GM21723 (cell line): ENCODE measurements around the gene LYSET.
"Not testable (repeated sequence)": the region's sequence is repeated elsewhere in the genome, so short reads cannot be mapped to it uniquely, and the experiment has no call there.

Source experiments
- ATAC-seq: cut with Tn5 transposase; IDR thresholded peaks from one replicate; pipeline ENCODE4 v1.9.1; 2021; ENCODE audit warnings: mild to moderate bottlenecking, moderate library complexity; ENCODE audit not compliant: unreplicated experiment

LYSET gene, protein sequence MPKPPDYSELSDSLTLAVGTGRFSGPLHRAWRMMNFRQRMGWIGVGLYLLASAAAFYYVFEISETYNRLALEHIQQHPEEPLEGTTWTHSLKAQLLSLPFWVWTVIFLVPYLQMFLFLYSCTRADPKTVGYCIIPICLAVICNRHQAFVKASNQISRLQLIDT

DNA sequence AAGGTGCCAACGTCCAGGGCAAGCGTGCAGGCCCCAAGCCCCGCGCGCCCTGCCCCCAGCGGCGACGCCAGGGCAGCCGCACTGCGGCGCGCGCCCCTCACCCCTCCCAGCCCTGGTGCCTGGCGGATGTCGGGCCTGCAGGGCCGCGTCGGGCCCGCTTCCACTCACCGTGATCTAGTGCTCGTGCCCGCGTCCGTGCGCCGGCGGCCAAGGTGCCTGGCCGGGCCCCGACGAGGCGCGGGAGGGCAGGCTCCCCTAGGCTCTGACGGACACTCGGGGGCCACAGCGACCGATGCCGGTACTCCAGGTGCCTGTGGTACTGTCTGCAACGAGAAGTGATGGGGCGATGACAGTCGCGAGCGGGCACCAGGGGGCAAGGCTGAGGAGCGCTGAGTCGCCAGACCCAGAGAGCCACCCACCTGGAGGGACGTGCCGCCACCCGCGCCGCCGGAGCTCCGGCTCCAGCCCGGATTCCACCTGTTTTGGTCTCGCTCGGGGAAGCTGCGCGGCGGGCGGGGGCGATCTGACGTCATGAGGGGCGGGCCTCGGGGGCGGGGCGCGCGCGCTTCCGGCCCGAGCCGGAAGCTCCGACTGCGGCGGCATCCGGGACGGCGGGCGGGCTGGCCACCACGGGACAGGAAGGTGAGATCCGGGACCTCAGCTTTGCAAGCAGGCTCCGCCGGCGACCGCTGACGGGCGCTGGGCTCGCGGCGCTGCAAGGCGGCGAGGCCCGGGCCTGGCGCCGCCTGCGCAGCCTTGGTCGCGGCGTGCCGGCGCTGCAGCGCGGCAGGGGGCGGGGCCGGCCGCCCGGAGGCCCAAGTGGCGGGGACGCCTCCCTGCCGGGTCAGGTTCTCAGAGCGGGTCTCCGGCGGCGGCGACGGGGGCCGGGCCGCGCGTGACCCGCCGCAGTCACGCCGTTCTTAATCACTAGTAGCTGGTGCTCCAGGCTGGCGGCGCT is at the start of gene LYSET, which contains the start of gene MOAP1:
LYSET (plus strand) TSS at position 927 of the 958 bp plus-strand sequence. CDS start 89 bp downstream, outside the sequence.
MOAP1 (minus strand) TSS at position 507 of the 958 bp plus-strand sequence. CDS start 655 bp downstream, outside the sequence.
- peak; percentile 88 for ATAC-seq

DNA sequence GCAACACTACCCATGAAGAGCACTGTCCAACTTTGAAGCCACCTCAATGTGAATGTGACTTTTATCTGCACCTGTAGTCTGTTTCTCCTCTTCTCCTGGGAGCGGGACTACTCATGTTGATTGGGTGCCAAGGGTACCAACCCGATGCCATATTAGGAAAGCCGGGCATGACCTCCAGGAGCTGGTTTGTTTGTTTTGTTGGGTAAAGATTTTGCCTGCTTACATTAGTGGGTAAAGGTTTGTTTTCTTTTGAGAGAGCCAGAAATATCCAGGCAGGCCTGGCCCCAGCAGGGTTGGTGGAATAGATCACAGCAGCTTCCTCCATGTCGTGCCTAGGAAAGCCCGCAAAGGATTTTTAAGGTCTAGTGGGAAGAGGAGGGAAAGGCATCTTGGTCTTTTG is 49.7 kb upstream of the LYSET start:
- ATAC-seq: no peak

DNA sequence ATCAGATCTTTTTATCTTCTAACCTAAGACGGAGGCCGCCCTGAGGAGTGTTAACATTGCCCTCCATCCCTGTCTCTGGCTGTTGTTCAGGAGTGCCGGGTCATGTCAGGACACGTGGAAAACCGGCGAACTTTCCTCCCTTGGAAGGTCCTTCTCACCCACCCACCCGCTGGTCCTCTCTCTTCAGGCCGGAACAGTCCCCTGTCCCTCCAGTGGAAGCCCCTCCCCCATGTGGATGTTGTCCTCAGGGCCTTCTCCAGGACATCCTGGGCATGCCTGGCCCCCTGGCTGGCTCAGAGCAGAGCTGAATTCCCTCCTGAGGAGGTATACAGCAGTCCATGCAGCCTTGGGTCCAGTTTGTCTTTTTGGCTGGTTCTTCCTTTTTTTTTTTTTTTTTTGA is 49.1 kb upstream of the LYSET start:
- no peak for ATAC-seq

DNA sequence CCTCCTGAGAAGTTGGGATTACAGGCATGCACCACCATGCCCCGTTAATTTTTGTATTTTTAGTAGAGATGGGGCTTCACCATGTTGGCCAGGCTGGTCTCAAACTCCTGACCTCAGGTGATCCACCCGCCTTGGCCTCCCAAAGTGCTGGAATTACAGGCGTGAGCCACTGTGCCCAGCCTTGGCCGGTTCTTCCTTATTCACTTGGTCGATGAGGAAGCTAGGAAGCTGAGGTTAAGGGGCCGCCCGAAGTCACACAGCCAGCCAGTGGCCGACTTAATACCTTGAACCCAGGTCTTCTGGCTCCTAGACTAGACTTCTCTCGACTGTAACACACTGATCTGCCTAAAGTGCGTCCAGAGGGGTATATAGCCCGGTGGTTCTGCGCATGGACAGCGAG is 48.6 kb upstream of the LYSET start:
- not testable (repeated sequence) for ATAC-seq

DNA sequence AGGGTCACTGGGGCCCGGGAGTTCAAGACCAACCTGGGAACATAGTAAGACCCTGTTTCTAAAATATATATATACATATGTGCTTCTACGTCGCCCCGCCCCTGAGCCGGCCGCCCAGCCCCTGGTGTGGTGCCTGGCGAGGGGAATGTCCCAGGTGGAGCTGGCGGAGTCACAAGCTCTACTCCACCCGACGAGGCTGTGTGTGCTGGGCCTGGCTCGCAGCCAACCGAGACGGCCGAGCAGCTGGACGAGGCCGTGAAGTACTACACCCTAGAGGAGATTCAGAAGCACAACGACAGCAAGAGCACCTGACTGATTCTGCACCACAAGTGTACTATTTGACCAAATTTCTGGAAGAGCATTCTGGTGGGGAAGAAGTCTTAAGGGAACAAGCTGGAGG is 47.3 kb upstream of the LYSET start:
- ATAC-seq: no peak

DNA sequence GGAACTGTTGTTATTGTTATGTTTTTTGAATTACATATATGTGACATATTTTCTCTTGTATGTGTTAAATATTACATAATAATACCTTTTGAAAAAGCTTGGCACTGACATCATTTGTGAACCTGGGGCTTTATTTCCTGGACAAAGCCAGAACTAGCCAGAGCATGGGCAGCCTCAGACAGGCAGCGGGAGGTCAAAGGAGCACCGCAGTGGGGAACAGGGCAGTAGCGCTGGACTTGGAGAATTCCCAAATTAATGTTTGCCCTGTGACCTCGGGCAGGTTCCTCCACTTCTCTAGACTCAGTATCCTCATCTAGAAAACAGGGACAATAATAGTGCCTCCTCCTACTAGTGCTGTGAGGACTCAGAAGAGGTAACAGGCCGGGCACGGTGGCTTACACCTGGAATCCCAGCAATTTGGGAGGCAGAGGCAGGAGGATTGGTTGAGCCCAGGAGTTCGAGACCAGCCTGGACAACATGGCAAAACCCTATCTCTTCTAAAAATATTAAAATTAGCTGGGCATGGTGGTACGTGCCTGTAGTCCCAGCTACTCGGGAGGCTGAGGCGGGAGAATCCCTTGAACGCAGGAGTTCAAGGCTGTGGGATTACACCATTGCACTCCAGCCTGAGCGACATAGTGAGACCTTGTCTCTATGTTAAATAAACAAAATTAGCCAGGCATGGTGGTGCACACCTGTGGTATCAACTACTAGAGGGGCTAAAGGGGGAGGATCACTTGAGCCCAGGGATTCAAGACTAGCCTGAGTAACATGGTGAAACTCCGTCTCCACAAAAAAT is 42.1 kb upstream of the LYSET start:
- ATAC-seq: no peak

DNA sequence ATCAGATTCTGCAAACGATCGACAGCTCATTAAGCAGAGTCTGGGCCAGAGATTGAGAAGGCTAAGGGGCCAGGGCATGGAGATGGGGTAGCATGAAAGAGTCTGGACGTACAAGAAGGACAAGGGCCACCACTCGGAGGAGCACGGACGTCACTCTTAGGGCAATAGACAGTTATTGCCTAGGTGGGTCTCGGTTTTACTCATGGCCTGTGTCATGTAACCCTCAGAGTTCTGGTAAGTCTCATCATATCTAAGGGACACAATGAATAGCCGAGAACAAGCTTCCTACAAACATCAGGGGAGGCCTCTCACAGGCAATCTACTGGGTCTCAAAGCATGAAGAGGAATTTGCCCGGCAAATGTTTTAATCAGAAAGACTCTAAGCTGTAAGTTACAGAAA is 39.0 kb upstream of the LYSET start:
- ATAC-seq: no peak

DNA sequence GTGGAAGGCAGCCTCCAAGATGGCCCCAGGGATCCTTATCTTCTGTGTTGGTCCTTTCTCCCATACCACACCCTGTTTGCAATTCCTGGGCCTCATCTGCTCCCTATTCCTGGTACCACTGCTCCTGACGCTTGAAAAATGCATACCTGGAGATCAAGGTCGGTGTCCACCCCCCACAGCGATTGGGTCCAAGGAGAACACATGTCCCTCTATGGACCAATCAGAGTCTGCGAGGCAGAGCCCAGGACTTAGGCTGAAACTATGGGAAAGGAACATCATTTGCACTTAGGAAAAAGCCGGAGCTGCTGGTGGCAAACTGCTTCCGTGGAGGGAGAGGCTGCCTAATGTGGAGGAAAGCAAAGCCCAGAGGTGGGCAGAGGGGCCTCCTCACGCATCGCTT is 36.1 kb upstream of the LYSET start:
- ATAC-seq: no peak

DNA sequence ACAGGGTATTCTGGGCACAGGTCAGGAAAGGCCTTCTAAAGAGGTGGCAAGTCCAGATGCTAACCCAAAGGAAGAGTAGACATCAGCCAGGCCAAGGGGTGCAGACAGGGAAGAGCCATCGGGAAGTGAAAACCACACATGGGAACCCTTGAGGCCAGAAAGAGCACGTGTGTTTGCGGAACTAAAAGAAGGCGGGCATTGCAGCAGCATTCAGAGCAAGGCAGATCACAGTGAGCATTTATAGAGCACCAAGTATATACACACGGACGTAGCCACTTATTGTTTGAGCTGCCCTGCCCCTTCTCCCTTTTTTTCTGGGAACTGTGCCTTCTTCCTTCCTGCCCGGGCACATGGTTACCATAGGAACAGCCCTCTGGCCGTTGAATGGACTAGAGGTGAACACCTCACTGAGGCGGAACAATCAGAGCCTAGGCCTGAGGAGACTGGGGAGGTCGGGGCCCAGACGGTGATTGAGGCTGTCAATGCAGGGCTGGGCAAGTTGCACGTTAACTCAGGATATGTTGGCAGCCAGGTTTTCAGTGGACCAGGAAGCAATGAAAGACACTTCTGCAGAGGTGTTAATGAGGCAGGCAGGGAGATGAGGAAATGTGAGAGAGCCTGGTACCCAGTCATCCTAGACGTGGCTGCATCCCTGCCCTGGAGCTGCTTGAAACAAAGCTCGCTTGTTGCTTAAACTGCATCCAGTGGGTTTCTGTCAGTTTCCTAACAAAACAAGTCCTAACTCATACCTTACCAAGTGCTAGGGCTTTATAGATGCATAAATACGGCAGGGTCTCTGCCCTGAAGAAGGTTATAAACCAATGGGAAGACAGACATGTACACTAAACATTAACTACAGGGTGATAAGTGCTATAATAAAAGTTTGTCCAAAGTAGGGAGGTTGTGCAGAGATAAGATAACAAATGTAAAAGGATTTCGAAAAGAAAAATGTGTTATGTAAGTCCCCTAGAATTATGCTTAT is 34.6 kb upstream of the LYSET start:
- ATAC-seq: no peak

DNA sequence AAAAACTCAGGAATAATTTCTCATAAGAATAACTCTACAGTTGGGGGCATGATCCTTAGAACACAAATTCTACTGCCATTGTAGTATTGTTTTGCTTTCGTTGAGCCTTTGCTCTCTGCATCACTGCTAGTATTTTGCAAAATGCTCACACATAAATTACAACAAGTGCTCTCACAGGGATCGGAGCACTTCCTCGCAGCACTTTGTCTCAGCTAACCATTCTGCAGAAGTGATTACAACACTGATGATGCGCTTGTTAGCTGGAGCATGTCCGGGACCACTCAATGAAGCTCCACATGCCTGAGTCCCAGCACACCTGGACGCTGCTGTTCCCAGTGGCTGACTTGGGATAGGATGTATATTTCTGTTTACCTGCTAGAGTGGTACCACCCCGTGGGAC is 32.0 kb upstream of the LYSET start:
- ATAC-seq: no peak

DNA sequence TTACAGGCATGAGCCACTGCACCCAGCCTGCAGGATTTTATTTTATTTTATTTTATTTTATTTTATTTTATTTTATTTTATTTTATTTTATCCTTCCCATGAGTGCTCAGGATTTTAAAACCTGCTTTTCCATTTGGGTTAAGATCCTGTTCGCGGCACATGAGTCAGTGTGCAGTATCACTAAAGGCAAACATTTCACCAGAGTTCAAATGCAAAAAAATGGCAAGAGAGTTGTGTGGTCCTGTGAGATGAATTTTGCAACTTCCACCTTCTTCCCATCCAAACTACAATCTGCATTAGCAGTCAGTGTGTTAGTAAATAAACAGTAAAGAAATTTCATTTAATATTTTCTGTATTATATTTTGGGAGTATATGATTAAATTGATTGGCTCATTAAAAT is 29.4 kb upstream of the LYSET start:
- ATAC-seq: no peak

DNA sequence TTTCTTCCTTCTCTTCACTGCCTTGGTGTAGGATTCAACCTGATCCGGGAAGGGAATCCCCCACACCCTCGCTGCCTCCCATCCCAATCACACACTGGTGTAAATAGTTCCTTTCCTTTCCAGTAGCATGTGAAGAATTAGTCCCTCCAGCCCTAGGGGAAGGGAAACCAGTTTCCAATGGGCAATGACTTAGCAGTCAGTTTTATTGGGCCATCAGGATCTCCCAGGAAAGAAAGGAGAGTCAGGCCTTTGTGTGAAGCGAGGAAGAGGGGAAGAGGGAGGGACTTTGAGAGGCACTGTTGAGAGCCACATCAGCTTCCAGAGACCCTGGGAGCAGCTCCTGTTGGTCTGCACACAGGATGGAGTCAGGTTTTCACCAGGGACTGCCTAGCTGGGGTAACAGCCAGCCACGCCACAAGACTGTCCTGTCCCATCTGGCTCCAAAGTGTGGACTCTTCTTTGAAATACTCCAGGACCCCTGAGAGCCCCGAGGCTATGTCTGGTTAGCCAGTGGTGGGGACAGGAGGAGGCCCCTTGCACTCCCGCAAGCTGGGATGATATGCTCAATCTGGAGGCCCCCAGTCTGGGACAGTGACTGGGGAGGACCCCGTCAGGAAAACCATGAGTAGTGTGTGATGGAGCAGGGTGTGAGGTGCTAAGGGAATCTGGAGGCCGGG is 28.3 kb upstream of the LYSET start:
- no peak for ATAC-seq

DNA sequence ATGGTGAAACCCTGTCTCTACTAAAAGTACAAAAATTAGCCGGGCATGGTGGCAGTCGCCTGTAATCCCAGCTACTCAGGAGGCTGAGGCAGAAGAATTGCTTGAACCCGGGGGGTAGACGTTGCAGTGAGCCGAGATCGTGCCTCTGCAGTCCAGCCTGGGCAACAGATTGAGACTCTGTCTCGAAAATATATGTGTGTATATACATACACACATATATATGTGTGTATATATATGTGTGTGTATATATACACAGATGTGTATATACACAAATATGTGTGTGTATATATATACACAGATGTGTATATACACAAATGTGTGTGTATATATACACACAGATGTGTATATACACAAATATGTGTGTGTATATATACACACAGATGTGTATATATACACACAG is 26.8 kb upstream of the LYSET start:
- not testable (repeated sequence) for ATAC-seq

DNA sequence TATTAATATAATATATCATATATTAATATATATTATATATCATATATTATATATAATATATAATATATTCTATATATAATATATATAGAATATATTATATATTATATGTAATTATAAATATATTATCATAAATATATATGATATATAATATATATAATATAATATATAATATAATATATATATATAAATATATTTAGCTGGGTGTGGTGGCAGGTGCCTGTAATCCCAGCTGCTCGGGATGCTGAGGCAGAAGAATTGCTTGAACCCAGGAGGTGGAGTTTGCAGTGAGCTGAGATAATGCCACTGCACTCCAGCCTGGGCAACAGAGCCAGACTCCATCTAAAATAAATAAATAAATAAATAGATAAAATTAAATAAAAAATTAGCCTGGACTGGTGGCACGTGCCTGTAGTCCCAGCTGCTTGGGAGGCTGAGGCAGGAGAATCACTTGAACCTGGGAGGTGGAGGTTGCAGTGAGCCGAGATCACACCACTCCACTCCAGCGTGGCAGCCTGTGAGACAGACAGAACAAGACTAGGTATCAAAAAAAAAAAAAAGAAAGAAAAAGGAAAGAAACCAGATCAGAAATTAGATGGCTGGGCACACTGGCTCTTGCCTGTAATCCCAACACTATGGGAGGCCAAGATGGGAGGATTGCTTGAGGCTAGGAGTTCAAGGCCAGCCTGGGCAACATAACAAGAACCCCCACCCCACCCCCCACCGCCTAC is 25.3 kb upstream of the LYSET start:
- not testable (repeated sequence) for ATAC-seq

DNA sequence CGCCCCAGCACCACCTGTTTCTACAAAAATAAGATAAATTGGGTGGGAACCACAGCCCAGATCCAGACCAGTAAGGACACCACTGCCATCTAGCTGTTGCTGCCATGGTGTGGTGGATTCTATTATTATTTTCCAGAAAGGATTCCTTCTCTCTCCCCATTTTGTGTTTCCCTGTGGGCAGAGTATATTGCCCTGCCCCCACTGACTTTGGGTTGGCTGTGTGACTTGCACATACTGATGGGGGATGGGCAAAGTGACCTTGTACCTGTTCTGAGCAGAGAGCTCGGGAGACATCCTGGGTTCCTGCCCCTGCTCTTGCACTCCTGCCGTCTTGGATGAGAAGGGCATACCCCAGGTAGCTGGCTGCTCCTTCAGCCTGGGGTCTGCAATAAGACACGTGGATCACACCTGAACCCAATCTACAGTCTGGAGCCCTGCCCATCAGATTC is 24.7 kb upstream of the LYSET start:
- ATAC-seq: no peak

DNA sequence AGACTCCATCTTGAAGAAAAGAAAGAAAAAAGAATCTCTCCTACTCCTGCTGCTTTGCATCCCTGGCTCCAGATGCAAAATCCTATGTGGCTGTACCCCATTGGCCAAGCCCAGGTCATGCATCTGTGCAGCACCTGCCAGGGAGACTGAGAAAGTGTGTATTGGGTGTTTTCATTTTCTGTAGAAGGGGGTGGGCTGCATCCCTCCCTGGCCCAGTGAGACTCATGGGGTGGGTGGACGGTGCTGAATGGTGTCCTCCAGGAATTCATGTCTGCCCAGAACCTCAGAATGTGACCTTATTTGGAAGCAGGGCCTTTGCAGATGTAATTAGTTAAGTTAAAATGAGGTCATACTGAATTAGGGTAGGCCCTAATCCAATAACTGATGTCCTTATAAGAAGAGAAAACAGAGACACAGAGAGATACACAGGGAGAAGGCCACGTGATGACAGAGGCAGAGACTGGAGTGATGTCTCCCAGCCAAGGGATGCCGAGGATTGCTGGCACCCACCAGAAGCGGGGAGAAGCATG is 23.6 kb upstream of the LYSET start:
- ATAC-seq: no peak

DNA sequence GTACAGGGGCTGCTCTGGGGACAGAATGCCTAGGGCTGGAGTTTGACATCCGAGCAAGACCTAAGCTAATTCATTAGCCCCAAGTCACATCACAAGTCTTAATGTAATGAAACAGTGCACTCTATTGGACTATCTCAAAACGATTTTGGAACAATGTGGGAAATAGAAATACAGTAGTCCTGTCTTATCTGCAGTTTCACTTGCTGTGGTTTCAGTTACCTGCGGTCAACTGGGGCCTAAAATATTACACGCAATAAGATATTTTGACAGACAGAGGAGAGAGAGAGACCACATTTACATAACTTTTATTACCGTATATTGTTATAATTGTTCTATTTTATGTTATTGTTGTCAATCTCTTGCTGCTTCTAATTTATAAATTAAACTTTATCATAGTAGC is 21.6 kb upstream of the LYSET start:
- ATAC-seq: no peak
